GM18861 (cell line): Measurements from ENCODE around the gene GNG12.
"Not testable (repeated sequence)": the region's sequence is repeated elsewhere in the genome, so short reads cannot be mapped to it uniquely, and the experiment has no call there.

Experiments used
- ATAC-seq: cut with Tn5 transposase; IDR thresholded peaks from one replicate; pipeline ENCODE4 v1.9.1; 2021; ENCODE audit not compliant: unreplicated experiment

GNG12 gene

DNA sequence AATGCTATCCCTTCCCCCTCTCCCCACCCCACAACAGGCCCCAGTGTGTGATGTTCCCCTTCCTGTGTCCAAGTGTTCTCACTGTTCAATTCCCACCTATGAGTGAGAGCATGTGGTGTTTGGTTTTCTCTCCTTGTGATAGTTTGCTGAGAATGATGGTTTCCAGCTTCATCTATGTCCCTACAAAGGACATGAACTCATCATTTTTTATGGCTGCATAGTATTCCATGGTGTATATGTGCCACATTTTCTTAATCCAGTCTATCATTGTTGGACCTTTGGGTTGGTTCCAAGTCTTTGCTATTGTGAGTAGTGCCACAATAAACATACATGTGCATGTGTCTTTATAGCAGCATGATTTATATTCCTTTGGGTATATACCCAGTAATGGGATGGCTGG is 168.0 kb downstream of the GNG12 start:
- ATAC-seq, result not testable (repeated sequence)

DNA sequence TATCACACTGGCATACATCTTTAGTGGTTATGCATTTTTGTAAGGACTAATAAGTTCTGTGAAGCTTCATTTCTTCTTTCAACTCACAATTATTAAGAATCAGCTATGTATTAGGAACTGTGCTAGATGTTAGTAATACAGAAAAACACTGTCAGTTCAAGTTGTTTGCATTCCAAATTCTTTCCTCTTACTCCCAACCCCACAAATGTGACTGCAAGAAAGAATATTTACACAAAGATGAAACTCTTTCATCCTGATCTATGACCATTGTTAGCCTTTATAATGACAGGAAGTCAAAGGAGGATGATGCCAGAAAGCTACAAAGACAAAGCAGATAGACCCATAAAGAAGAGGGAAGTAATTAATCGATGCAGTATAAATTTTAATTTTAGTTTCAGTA is 169.2 kb downstream of the GNG12 start:
- ATAC-seq, result no peak

DNA sequence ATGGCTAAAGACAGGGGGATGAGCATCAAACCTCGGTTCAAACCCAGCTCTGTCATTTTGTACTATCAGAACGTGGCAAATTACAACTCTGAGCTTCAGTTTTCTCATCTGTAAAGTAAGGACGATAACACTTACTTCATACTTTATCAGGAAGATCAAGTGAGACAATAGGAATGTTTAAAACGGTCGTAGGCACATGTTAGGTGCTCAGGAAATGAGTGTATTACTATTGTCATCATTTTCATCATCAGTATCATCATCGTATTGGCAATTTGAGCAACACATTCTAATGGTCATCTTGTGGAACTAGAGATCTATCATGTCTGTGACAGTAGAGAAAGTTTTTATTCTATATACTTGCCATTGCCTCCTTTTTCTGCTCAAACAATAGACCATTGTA is 170.4 kb downstream of the GNG12 start:
- no peak for ATAC-seq

DNA sequence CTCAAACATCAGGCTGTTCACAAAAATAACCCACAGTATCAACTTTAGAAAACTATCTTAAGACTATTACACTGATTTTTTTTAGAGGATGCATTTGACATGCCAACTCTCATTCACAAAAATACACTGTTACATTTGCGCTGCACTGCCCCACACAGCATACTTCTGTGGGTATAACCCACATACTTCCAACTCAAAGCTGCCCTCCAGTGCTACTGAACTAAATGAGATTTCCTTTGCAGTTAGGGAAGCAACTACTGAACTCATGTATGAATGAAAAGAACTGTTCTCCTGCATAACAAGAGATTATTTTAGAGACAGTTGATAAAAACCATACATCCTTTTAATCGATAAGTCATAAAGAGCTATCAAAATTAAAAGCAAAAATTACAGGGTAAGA is 174.0 kb downstream of the GNG12 start:
- ATAC-seq, result no peak

DNA sequence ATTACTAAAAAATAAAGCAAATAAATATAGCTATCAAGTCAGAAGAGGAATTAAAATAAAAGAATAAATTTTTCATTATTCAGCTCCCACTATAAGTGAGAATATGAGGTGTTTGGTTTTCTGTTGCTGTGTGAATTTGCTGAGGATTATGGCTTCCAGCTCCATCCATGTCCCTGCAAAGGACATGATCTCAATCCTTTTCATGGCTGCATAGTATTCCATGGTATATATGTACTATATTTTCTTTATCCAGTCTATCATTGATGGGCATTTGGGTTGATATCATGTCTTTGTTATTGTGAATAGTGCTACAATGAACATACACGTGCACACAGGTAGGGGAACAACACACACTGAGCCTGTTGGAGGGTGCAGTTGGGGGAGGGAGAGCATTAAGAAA is 176.1 kb downstream of the GNG12 start:
- ATAC-seq, result not testable (repeated sequence)

DNA sequence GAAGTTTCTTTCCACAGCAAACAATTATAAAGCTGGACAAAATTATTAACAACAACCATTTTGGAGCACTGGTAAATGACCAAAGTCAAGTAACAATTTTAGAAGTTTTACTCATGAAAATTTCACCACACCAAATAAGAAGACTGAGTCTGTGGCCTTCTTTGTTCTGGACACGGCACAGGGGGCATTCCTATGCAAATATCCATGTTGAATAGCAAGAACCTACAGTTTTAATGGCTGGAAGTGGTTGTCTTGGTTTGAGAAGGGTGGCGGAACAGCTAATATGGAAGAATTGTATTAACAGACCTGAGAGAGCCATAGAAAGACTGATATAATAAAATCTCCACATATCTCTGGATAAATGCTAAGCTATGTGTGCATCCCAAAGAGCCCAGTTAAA is 177.7 kb downstream of the GNG12 start:
- no peak for ATAC-seq

DNA sequence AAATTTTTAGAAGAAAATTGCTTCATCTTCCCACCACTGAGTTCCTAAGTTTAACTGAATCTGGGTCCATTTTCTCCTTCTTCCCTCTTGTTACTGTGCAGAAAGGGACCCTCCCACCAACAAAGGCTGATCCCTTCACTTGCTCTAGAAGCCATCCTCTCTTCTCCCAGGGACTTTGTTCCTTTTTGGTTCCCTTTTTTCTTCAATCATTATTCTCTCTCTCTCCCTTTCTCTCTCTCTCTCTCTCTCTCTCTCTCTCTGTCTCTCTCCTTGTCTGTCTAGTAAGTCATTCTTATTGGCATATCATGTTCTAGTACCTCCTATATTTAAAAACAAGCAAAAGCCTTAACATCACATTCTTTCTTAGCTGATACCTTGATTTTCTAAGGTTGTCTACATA is 180.0 kb downstream of the GNG12 start:
- ATAC-seq, result no peak

DNA sequence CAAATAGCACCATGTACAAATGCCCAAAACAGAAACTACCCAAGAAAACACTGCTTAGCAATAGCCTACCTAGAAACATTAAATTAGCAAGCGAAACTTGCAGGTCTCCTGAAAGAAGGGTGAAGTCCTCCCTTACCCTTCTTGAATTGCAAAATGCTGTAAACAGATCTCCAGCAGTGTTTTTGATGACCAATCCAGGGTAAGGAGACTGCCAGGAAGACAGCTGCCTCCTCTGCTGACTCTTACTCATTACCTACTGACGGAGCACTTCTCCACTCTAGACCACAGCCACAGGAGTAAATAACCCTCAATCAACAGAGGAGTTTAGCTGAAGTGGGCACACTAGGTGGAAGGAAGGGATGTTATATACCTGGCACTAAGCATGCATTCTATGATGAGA is 180.5 kb downstream of the GNG12 start:
- no peak for ATAC-seq
